HCT116 (cell line): Measurements from ENCODE around the gene CALML3. TPM values are rescaled to one million over a fixed set of nuclear protein-coding genes. Genes with fewer than 3 reads are reported as not detected.

Source experiments
- ATAC-seq: fragments of 200-7000 bp; cut with Tn5 transposase; 2 replicates; pipeline ENCODE4 v1.9.1; 2020; ENCODE audit warnings: mild to moderate bottlenecking, moderate library complexity
- BruUV-seq: library from RNA; stranded (reverse); fragments of 400-500 nt; replicated peaks from 2 replicates; lab custom pipeline; 2021; lab: Mats Ljungman, UMichigan
- CTCF ChIA-PET: fragments of 300-600 bp; sonication (Branson Sonifier 250); formaldehyde crosslinking; loops from one replicate; lab custom pipeline; 2021; ENCODE audit warnings: antibody characterized with exemption; lab: Charles Lee
- POLR2A ChIA-PET: fragments of 300-600, 350-600 bp; sonication (Branson Sonifier 250); formaldehyde crosslinking; loops from one replicate; lab custom pipeline; 2021; ENCODE audit warnings: antibody characterized with exemption; lab: Charles Lee
- RAD21 ChIA-PET, 2 experiments: fragments of 300-600 bp; sonication (Branson Sonifier 250); formaldehyde crosslinking; loops; one replicate each; lab custom pipeline; 2023; ENCODE audit warnings: low total read pairs in 2 of 2; ENCODE audit not compliant: uncharacterized antibody in 2 of 2, unreplicated experiment in 2 of 2, low non-redundant PET in 1 of 2; lab: Charles Lee
- DNase-seq: peaks from one replicate; pipeline ENCODE4 v3.0.0-alpha.2; 2010; ENCODE audit warnings: low read depth, low spot score
- H2AFZ ChIP-seq: fragments of 200-600 bp; shearing (Covaris generic), sonication (generic); 2 replicates; pipeline ENCODE4 v1.6.1; 2017; ENCODE audit warnings: low read depth, mixed run types, mixed read lengths, antibody characterized with exemption, low read length; ENCODE audit not compliant: poor library complexity, severe bottlenecking
- H3K27ac ChIP-seq: 2 replicates; pipeline ENCODE4 v1.5.1; 2012; ENCODE audit warnings: low read depth, low read length
- H3K27me3 ChIP-seq: fragments of 200-600 bp; sonication (generic); 2 replicates; pipeline ENCODE4 v1.6.1; 2016; ENCODE audit warnings: mixed run types, low read length, mixed read lengths; ENCODE audit not compliant: insufficient read depth
- H3K36me3 ChIP-seq, 2 experiments: fragments of 200-500 bp in 1 of 2; fragments of 200-600 bp in 1 of 2; sonication (Bioruptor generic) in 1 of 2; sonication (generic) in 1 of 2; 2 replicates each; pipeline versions ENCODE4 v1.5.1 to v1.6.1; 2014 to 2016; ENCODE audit warnings: low read length in 2 of 2, inconsistent platforms in 1 of 2, mixed read lengths in 1 of 2, mixed run types in 1 of 2; ENCODE audit not compliant: insufficient read depth in 2 of 2, control insufficient read depth in 1 of 2
- H3K4me1 ChIP-seq, 2 experiments: fragments of 200-600 bp in 1 of 2; sonication (generic) in 1 of 2; 2 replicates each; pipeline versions ENCODE4 v1.5.1 to v1.6.1; 2012 to 2017; ENCODE audit warnings: low read length in 2 of 2, inconsistent platforms in 1 of 2, mild to moderate bottlenecking in 1 of 2, mixed read lengths in 1 of 2, mixed run types in 1 of 2, moderate library complexity in 1 of 2; ENCODE audit not compliant: insufficient read depth in 2 of 2, control insufficient read depth in 1 of 2
- H3K4me2 ChIP-seq: fragments of 200-600 bp; sonication (generic); 2 replicates; pipeline ENCODE4 v1.6.1; 2017; ENCODE audit warnings: mixed run types, low read length, mixed read lengths
- H3K4me3 ChIP-seq, 2 experiments: fragments of 200-600 bp in 1 of 2; sonication (generic) in 1 of 2; replicated peaks in 1 of 2; 2 replicates each; pipeline ENCODE4 v1.5.1; 2011 to 2016; ENCODE audit warnings: low read length in 2 of 2, control low read depth in 1 of 2, low read depth in 1 of 2, mild to moderate bottlenecking in 1 of 2, mixed read lengths in 1 of 2, mixed run types in 1 of 2
- H3K79me2 ChIP-seq: fragments of 200-600 bp; sonication (generic); 2 replicates; pipeline ENCODE4 v1.6.1; 2017; ENCODE audit warnings: mild to moderate bottlenecking, mixed run types, low read length, moderate library complexity, mixed read lengths; ENCODE audit not compliant: insufficient read depth
- H3K9ac ChIP-seq: fragments of 200-600 bp; sonication (generic); 2 replicates; pipeline ENCODE4 v1.6.1; 2016; ENCODE audit warnings: low read length, mixed read lengths
- H3K9me2 ChIP-seq: fragments of 200-600 bp; sonication (generic), shearing (Covaris generic); 2 replicates; pipeline ENCODE4 v1.6.1; 2017; ENCODE audit warnings: mixed run types, mild to moderate bottlenecking, moderate library complexity; ENCODE audit not compliant: insufficient read depth
- H3K9me3 ChIP-seq, 2 experiments: fragments of 200-500 bp in 1 of 2; fragments of 200-600 bp in 1 of 2; sonication (Bioruptor generic) in 1 of 2; sonication (generic) in 1 of 2; 2 replicates each; pipeline ENCODE4 v1.6.1; 2014 to 2017; ENCODE audit warnings: low read length in 2 of 2, mixed read lengths in 2 of 2, inconsistent platforms in 1 of 2, low read depth in 1 of 2, mild to moderate bottlenecking in 1 of 2, mixed run types in 1 of 2, moderate library complexity in 1 of 2; ENCODE audit not compliant: control insufficient read depth in 1 of 2, insufficient read depth in 1 of 2
- H4K20me1 ChIP-seq: fragments of 200-600 bp; sonication (generic), shearing (Covaris generic); 2 replicates; pipeline ENCODE4 v1.6.1; 2017; ENCODE audit warnings: mixed run types, mild to moderate bottlenecking, moderate library complexity; ENCODE audit not compliant: insufficient read depth
- EZH2 ChIP-seq: fragments of 200-600 bp; sonication (generic); IDR thresholded peaks from 2 replicates; pipeline ENCODE4 v1.6.1; 2017; ENCODE audit warnings: antibody characterized with exemption, mixed run types
- EZH2phosphoT487 ChIP-seq: fragments of 200-600 bp; IDR thresholded peaks from 2 replicates; pipeline ENCODE4 v1.6.1; 2018; ENCODE audit warnings: antibody characterized with exemption, borderline replicate concordance
- JUND ChIP-seq: IDR thresholded peaks from 2 replicates; pipeline ENCODE4 v1.6.1; 2012
- POLR2A ChIP-seq: IDR thresholded peaks from 2 replicates; pipeline ENCODE4 v1.7.0; 2011; ENCODE audit warnings: borderline replicate concordance; ENCODE audit not compliant: insufficient read depth, insufficient read length; ENCODE audit errors: extremely low read depth
- RAD21 ChIP-seq: IDR thresholded peaks from 2 replicates; pipeline ENCODE4 v1.6.1; 2012; ENCODE audit warnings: low read depth, mild to moderate bottlenecking
- SP1 ChIP-seq: IDR thresholded peaks from 2 replicates; pipeline ENCODE4 v1.6.1; 2012; ENCODE audit warnings: low read depth
- SRF ChIP-seq: IDR thresholded peaks from 2 replicates; pipeline ENCODE4 v1.6.1; 2012; ENCODE audit warnings: low read depth
- intact Hi-C: fragments of 100-400 bp; cut with micrococcal nuclease; formaldehyde crosslinking; loops from 2 replicates; pipeline ENCODE4 v1.10.0; 2022
- total RNA-seq: library from RNA; stranded (reverse); gene quantifications from one replicate; pipeline ENCODE4 v1.2.1, GENCODE V29; 2021; ENCODE audit not compliant: unreplicated experiment
- TF ChIP-seq, protein P1 (sequence below): IDR thresholded peaks from 2 replicates; pipeline ENCODE4 v1.6.1; 2012
- TF ChIP-seq, protein P2 (sequence below): IDR thresholded peaks from 2 replicates; pipeline ENCODE4 v1.6.1; 2012

The CALML3 gene
- total RNA-seq, 1 experiment from 2014 or later: not detected

DNA sequence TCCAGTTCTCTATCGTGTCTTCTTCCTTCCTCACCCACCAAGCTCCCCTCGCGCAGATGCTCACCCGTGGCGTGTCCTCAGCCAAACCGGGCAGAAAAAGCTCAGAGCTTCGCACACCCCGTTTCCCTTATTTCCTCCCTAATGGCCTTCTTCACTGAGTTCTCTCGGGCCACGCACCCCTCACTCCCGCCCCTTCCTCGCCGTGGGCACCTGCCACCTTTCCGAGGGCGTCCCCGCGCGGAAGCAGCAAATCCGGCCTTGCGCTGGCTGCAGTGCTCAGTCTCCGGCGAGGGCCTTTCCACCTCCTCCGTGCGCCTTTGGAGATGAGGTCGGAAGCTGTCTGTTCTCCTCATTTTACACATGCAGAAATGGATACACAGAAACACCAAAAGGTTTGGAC, 12.4 kb upstream of the CALML3 start:
- Histone ChIP-seq H3K9me3 (no peaks in the 10 kb centered on the region), H3K4me3 (no peak overlapping the region), H2AFZ (no peak overlapping the region), H3K36me3 (no peaks in the 10 kb centered on the region), H3K4me2 (no peak overlapping the region), H3K9me2 (no peaks in the 10 kb centered on the region), H3K4me1 (no peaks in the 10 kb centered on the region)
- ATAC-seq: no peak
- no peak for TF ChIP-seq SRF
- no peak for TF ChIP-seq POLR2A
- TF ChIP-seq, protein P1, sequence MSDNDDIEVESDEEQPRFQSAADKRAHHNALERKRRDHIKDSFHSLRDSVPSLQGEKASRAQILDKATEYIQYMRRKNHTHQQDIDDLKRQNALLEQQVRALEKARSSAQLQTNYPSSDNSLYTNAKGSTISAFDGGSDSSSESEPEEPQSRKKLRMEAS: no peak
- TF ChIP-seq, all 23 proteins: peak for 0
- ChIA-PET RAD21 (no interaction called here), POLR2A (no interaction called here), CTCF (no interaction called here)
- BruUV-seq: no TSS peak
- no peak overlapping the region for H3K27ac ChIP-seq
- H3K27me3 ChIP-seq: no peaks in the 10 kb centered on the region
- intact Hi-C loops: no loop called here
- no peaks in the 10 kb centered on the region for H3K79me2 ChIP-seq
- no peak overlapping the region for H3K9ac ChIP-seq
- H4K20me1 ChIP-seq: no peaks in the 10 kb centered on the region
- no peak for DNase-seq

GRCh38 chr10:5512881-5513612, 11.7 kb upstream of the CALML3 start:
- no TSS peak for BruUV-seq
- intact Hi-C loops: no loop called here
- Histone ChIP-seq H3K9me2 (no peaks in the 10 kb centered on the region), H3K4me2 (no peak overlapping the region), H2AFZ (no peak overlapping the region), H3K27ac (no peak overlapping the region), H3K4me1 (no peaks in the 10 kb centered on the region), H4K20me1 (no peaks in the 10 kb centered on the region), H3K36me3 (no peaks in the 10 kb centered on the region), H3K27me3 (no peaks in the 10 kb centered on the region), H3K9me3 (no peaks in the 10 kb centered on the region), H3K79me2 (no peaks in the 10 kb centered on the region), H3K4me3 (no peak overlapping the region), H3K9ac (no peak overlapping the region)
- ChIA-PET CTCF (no interaction called here), RAD21 (no interaction called here), POLR2A (no interaction called here)
- ATAC-seq (no peak), DNase-seq (no peak)
- TF ChIP-seq, protein P2, sequence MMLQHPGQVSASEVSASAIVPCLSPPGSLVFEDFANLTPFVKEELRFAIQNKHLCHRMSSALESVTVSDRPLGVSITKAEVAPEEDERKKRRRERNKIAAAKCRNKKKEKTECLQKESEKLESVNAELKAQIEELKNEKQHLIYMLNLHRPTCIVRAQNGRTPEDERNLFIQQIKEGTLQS: no peak
- TF ChIP-seq EZH2 (no peak), SRF (no peak), POLR2A (no peak), EZH2phosphoT487 (no peak), SP1 (no peak), RAD21 (no peak), JUND (no peak)
